ENCODE measurements around the gene NHP2.

NHP2 gene

GRCh38 chr5:178153530-178154340 is at the start of gene NHP2:
NHP2 (minus strand) TSS chr5:178153885; CDS start chr5:178153817, 68 bp downstream.
- peak; percentile 99 for DNase-seq

GRCh38 chr5:178202541-178202940 is 48.9 kb upstream of the NHP2 start:
- DNase-seq, result peak; percentile 47

GRCh38 chr5:178201927-178202235 is 48.2 kb upstream of the NHP2 start:
- peak; percentile 57 for DNase-seq

GRCh38 chr5:178201221-178201926 is 47.7 kb upstream of the NHP2 start:
- DNase-seq, result peak; percentile 52

DNA sequence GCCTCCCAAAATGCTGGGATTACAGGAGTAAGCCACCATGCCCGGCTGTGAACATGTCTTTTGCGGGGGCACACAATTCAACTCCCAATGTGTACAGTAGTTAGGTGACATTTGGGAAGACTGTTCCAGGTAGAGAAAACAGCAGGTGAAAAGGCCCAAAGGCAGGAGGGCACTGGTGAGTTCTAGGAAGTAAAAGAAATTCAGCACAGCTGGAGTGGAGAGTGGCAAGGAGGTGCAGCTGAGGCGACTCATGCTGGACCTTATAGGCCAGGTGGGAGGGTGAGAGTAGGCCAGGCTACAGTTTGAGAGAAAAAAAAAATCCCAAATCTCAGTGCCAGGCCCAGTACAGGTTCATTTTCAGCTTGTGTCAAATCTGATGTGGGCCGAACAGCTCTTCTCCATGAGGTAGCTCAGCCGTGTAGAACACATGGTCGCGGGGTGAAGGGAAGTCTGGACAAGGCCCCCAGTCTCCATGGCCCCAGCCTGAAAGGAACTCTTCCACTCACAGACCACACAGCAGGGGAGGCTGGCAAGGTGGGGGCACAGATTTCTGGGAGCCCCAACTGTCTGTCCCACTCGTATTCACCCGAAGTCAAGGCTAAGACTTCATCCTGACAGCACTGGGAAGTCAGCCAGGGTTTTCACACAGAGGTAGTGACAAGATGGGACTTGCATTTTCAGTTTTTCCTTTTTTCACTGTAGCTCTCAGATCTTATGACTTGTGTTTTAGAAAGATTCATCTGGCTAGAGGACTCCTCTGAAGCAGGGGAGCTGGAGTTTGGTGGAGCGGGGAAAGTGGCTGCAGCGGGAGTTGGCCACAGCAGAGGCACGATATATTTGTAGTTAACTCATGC is 46.1 kb upstream of the NHP2 start:
- peak; percentile 39 for DNase-seq

GRCh38 chr5:178198706-178199105 is 45.0 kb upstream of the NHP2 start:
- DNase-seq, result peak; percentile 16

- DNase-seq, result peak; percentile 27
These were observed 44.5 kb upstream of the NHP2 start for GRCh38 chr5:178198151-178198550.

GRCh38 chr5:178196986-178197385 is 43.3 kb upstream of the NHP2 start:
- peak; percentile 34 for DNase-seq

DNA sequence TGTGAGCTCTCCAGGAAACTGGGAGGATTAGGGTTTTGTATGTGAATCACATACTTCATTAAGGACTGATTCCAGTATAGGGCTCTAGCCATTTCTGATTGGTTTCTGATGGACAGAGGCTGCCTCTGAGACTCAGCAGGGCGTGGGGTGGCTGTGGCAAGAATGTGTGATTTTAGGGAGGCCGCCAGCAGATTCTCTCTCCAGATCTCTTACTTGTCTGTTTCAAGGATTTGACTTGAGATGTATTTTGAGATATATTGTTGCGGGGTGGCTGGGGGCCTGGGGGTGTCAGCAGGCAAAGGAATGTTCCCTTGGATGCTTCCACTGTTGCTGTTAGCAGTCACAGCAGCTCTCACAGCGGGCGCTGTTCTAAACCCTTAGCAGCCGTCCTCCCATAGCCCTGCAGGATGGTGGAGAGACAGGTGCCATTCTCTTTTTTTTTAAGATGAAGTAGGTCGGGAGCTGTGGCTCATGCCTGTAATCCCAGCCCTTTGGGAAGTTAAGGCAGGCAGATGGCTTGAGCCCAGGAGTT is 42.7 kb upstream of the NHP2 start:
- DNase-seq, result no peak

DNA sequence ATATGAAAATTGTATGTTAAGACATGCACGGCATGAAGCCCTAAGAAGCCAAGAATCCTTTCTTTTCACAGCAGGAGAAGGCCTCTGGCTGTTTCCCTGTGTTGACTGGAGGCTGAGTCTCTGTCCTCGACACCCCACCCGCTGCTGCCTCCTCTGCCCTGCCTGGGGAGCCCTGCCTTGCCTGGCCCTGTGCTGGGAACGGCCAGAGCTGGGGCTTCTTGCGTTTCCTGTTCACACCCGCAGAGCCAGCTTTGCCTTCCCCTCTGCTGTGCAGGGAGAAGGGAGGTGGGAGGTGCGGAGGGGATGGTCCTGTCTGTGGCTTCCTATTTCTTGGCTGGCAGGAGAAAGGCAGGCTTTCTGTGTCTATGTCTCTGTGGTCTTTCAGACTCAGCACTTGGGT is 40.3 kb upstream of the NHP2 start:
- no peak for DNase-seq

DNA sequence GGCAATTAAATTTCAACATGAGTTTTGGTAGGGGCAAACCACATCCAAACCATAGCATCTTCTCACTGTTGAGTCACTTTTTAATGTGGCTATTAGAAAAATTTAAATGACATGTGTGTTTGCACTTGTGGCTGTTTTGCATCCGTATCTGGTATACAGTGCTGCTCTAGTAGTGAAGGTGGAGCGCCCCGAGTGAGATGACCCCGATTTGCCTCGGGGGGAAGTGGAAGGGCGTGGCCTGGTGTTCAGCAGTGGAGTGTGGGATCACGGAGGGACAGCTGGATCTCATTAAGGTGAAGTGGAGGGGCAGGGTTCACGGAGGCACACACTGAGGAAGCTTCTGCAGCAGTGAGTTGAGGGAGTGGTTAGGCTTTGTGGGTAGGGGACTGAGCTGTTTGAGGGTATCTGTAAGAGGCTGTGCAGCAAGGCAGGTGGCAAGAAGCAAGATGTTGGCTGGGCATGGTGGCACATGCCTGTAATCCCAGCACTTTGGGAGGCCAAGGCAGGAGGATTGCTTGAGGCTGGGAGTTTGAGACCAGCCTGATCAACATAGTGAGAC is 39.6 kb upstream of the NHP2 start:
- no peak for DNase-seq

DNA sequence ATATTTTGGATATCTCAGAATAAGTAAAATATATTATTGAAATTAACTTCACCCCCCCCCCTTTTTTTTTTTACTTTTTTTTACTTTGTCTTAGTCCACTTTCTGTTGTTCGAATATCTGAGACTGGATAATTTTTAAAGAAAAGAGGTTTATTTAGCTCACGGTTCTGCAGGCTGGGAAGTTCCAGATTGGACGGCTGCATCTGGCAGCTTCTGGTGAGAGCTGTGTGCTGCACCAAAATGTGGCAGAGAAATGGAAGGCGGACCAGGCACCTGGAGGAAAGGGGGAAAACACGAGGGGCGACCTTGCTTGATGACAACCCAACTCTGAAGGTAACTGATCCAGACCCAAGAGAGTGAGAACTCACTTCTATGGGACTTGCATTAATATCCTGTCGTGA is 39.1 kb upstream of the NHP2 start:
- DNase-seq, result no peak

GRCh38 chr5:178192244-178192643 is 38.6 kb upstream of the NHP2 start:
- no peak for DNase-seq

GRCh38 chr5:178191661-178192060 is 38.0 kb upstream of the NHP2 start:
- no peak for DNase-seq

GRCh38 chr5:178189433-178189832 is 35.7 kb upstream of the NHP2 start:
- no peak for DNase-seq

DNA sequence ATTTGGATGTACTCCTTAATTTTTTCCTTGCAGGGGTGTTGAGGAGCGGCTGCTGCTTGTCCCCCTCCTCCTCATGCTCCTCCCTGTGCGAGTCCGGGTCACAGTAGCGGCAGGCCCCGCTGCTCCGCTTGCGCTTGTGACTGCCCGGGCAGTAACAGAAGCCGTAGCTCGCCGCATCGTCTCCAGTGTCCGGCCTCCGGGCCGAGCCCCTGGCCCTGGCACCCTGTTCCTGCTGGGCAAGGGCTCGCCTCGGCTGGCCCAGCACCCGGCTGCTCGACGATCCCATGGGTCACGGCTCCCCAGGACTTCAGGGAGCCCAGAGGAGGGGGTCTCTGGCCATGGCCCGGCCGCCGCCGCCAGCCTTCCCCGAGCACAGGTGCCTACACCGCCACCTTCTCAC is 33.3 kb upstream of the NHP2 start, which contains the start of gene GMCL2:
GMCL2 (minus strand) TSS at position 358 of the 400 bp plus-strand sequence; CDS start at position 286, 72 bp downstream.
- no peak for DNase-seq

GRCh38 chr5:178186427-178186826 is 32.7 kb upstream of the NHP2 start:
- DNase-seq, result no peak

DNA sequence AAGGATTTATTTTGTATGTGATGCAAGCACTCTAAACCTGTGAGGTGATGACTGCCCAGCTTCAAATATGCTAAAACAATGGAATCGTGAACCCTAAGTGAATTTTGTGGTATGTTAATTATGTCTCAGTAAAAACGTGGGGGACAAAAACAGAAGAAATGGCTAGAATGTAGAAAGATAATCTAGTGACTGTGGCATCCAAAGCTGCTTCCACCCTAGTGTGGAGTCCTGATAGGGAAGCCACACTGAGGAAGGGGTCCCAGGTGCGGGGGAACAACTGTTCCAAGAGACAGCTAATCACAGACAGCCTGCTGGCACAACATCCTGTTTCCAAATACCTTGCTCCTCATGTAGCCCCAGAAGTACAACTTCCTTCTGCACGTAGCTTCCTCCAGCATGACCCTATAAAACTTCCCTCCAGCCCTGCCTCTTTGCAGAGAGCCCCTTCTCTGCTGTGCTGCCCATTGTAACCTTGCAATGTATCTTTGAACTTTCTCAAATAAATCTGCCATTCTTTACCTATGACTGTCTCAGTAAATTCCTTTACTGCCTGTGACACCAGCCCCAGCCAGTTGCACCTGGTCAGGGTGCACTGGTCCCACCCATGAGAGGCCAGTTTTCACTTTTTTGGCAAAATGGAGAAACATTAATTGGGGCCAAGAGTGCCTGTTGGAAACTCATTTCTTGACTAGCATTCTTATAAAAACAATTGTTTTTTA is 28.6 kb upstream of the NHP2 start:
- no peak for DNase-seq

GRCh38 chr5:178180141-178180863 is 26.6 kb upstream of the NHP2 start:
- no peak for DNase-seq

- DNase-seq, result no peak
These were observed 23.9 kb upstream of the NHP2 start for GRCh38 chr5:178177569-178177968.

- DNase-seq, result no peak
These were observed 23.1 kb upstream of the NHP2 start for GRCh38 chr5:178176791-178177190.
